CD8-positive, alpha-beta memory T cell (primary cell): ENCODE measurements around the gene CADM2. TPM values are rescaled to one million over a fixed set of nuclear protein-coding genes. Genes with fewer than 3 reads are reported as not detected.

Experiments used
- CTCF ChIA-PET: fragments of 350-600 bp; sonication (Branson Sonifier 250); formaldehyde crosslinking; loops from one replicate; lab custom pipeline; 2021; ENCODE audit warnings: antibody characterized with exemption; lab: Charles Lee
- POLR2A ChIA-PET: fragments of 350-600 bp; sonication (Branson Sonifier 250); formaldehyde crosslinking; loops from one replicate; lab custom pipeline; 2021; ENCODE audit warnings: antibody characterized with exemption; lab: Charles Lee
- DNase-seq, 5 donors: peaks; one replicate each; pipeline versions ENCODE4 v3.0.0 to v3.0.0-alpha.2; 2020 to 2022; ENCODE audit warnings: mixed read lengths in 1 of 5
- H3K27ac ChIP-seq: one replicate; pipeline ENCODE4 v1.7.0; 2013; ENCODE audit warnings: low read depth, mild to moderate bottlenecking, low read length, moderate library complexity
- H3K27me3 ChIP-seq: 2 replicates; pipeline ENCODE4 v1.7.0; 2013; ENCODE audit warnings: low read length, mild to moderate bottlenecking; ENCODE audit not compliant: insufficient read depth, poor library complexity, severe bottlenecking
- H3K36me3 ChIP-seq: 2 replicates; pipeline ENCODE4 v1.7.0; 2013; ENCODE audit warnings: mild to moderate bottlenecking, low read length, moderate library complexity; ENCODE audit not compliant: insufficient read depth
- H3K4me1 ChIP-seq: 2 replicates; pipeline ENCODE4 v1.7.0; 2013; ENCODE audit warnings: mild to moderate bottlenecking, low read length, moderate library complexity; ENCODE audit not compliant: insufficient read depth
- H3K4me3 ChIP-seq: 2 replicates; pipeline ENCODE4 v1.7.0; 2013; ENCODE audit warnings: mild to moderate bottlenecking, low read length
- H3K9me3 ChIP-seq: 2 replicates; pipeline ENCODE4 v1.7.0; 2013; ENCODE audit warnings: mild to moderate bottlenecking, low read length
- H3K27ac Mint-ChIP-seq, 8 donors: one replicate each; pipeline ENCODE4 v1.8.0; 2020 to 2021; ENCODE audit warnings: mixed read lengths in 8 of 8, mild to moderate bottlenecking in 6 of 8, inconsistent platforms in 3 of 8, moderate library complexity in 3 of 8
- H3K27me3 Mint-ChIP-seq, 2 donors: one replicate each; pipeline ENCODE4 v1.8.0; 2020 to 2021; ENCODE audit warnings: mixed read lengths in 2 of 2, mild to moderate bottlenecking in 1 of 2, moderate library complexity in 1 of 2
- H3K36me3 Mint-ChIP-seq, 3 donors: one replicate each; pipeline ENCODE4 v1.8.0; 2020 to 2021; ENCODE audit warnings: mixed read lengths in 3 of 3, inconsistent platforms in 1 of 3, mild to moderate bottlenecking in 1 of 3
- H3K4me1 Mint-ChIP-seq, 3 donors: one replicate each; pipeline ENCODE4 v1.8.0; 2020 to 2021; ENCODE audit warnings: mixed read lengths in 3 of 3, inconsistent platforms in 1 of 3, mild to moderate bottlenecking in 1 of 3
- H3K4me3 Mint-ChIP-seq, 7 donors: one replicate each; pipeline ENCODE4 v1.8.0; 2020 to 2021; ENCODE audit warnings: mixed read lengths in 7 of 7, mild to moderate bottlenecking in 6 of 7, moderate library complexity in 4 of 7, inconsistent platforms in 2 of 7
- H3K9me3 Mint-ChIP-seq, 5 donors: one replicate each; pipeline ENCODE4 v1.8.0; 2020 to 2022; ENCODE audit warnings: mixed read lengths in 5 of 5, mild to moderate bottlenecking in 3 of 5, moderate library complexity in 2 of 5, inconsistent platforms in 1 of 5
- polyA plus RNA-seq: library from polyadenylated mRNA; unstranded; fragments of 300-500 nt; fragmentation: Illumina TruSeq; gene quantifications from one replicate; pipeline ENCODE4 v1.2.3, GENCODE V29; 2021
- total RNA-seq, 2 experiments: library from RNA; stranded (reverse); gene quantifications; one replicate each; pipeline ENCODE4 v1.2.3, GENCODE V29; 2021

CADM2 gene
- total and polyA plus RNA-seq, 3 experiments from 2014 or later, result 0.22 to 0.27 TPM; not detected in 1

- H3K27ac Mint-ChIP-seq, result no peak overlapping the region
- H3K27me3 ChIP-seq, result no peaks in the 10 kb centered on the region
- peaks cover 0 to 16% (median 7%) of the 10 kb centered on the region in 5 donors for H3K9me3 Mint-ChIP-seq
- DNase-seq, result no peak
- no peak overlapping the region for H3K27ac ChIP-seq
- ChIA-PET CTCF (no interaction called here), POLR2A (no interaction called here)
- no peaks in the 10 kb centered on the region for H3K4me1 ChIP-seq
- H3K27me3 Mint-ChIP-seq, result no peaks in the 10 kb centered on the region
- H3K4me3 ChIP-seq, result no peak overlapping the region
- no peaks in the 10 kb centered on the region for H3K36me3 Mint-ChIP-seq
- H3K9me3 ChIP-seq, result no peaks in the 10 kb centered on the region
- no peaks in the 10 kb centered on the region for H3K4me1 Mint-ChIP-seq
- no peaks in the 10 kb centered on the region for H3K36me3 ChIP-seq
- H3K4me3 Mint-ChIP-seq, result no peak overlapping the region
Observed at GRCh38 chr3:85837402-85837801, 878.6 kb downstream of the CADM2 start.

GRCh38 chr3:85838921-85839320 is 880.1 kb downstream of the CADM2 start:
- Mint-ChIP-seq H3K27ac (no peak overlapping the region), H3K9me3 (peaks cover 0 to 11% (median 7%) of the 10 kb centered on the region in 5 donors), H3K27me3 (no peaks in the 10 kb centered on the region), H3K36me3 (no peaks in the 10 kb centered on the region), H3K4me3 (no peak overlapping the region), H3K4me1 (no peaks in the 10 kb centered on the region)
- DNase-seq, result no peak
- POLR2A ChIA-PET, result no interaction called here
- Histone ChIP-seq H3K27ac (no peak overlapping the region), H3K36me3 (no peaks in the 10 kb centered on the region), H3K4me1 (no peaks in the 10 kb centered on the region), H3K9me3 (no peaks in the 10 kb centered on the region), H3K4me3 (no peak overlapping the region), H3K27me3 (no peaks in the 10 kb centered on the region)
- CTCF ChIA-PET, result no interaction called here

- no peak for DNase-seq
- no peaks in the 10 kb centered on the region for H3K36me3 Mint-ChIP-seq
Observed at GRCh38 chr3:85842081-85842480, 883.3 kb downstream of the CADM2 start.

GRCh38 chr3:85846940-85847339 is 888.2 kb downstream of the CADM2 start:
- no peak for DNase-seq
- no peak overlapping the region for H3K4me3 ChIP-seq
- ChIA-PET CTCF (no interaction called here), POLR2A (no interaction called here)
- H3K4me3 Mint-ChIP-seq, result no peak overlapping the region
- H3K27ac Mint-ChIP-seq, result no peak overlapping the region
- no peak overlapping the region for H3K27ac ChIP-seq
- H3K9me3 Mint-ChIP-seq, result peaks cover 0 to 17% (median 7%) of the 10 kb centered on the region in 5 donors
- no peaks in the 10 kb centered on the region for H3K27me3 Mint-ChIP-seq
- H3K27me3 ChIP-seq, result no peaks in the 10 kb centered on the region
- no peaks in the 10 kb centered on the region for H3K36me3 ChIP-seq
- H3K36me3 Mint-ChIP-seq, result no peaks in the 10 kb centered on the region
- no peaks in the 10 kb centered on the region for H3K9me3 ChIP-seq
- no peaks in the 10 kb centered on the region for H3K4me1 Mint-ChIP-seq
- H3K4me1 ChIP-seq, result no peaks in the 10 kb centered on the region

More at GRCh38 chr3:85842081-85842480, 883.3 kb downstream of the CADM2 start:
- H3K27ac ChIP-seq, result no peak overlapping the region
- H3K4me3 ChIP-seq, result no peak overlapping the region
- Mint-ChIP-seq H3K9me3 (peaks cover 0 to 11% (median 5%) of the 10 kb centered on the region in 5 donors), H3K4me1 (no peaks in the 10 kb centered on the region), H3K4me3 (no peak overlapping the region), H3K27me3 (no peaks in the 10 kb centered on the region), H3K27ac (no peak overlapping the region)
- POLR2A ChIA-PET, result no interaction called here
- no peaks in the 10 kb centered on the region for H3K36me3 ChIP-seq
- H3K4me1 ChIP-seq, result no peaks in the 10 kb centered on the region
- CTCF ChIA-PET, result no interaction called here
- H3K27me3 ChIP-seq, result no peaks in the 10 kb centered on the region
- no peaks in the 10 kb centered on the region for H3K9me3 ChIP-seq

GRCh38 chr3:85851071-85851470 is 892.3 kb downstream of the CADM2 start:
- Mint-ChIP-seq H3K4me3 (no peak overlapping the region), H3K9me3 (peaks cover 5 to 23% (median 10%) of the 10 kb centered on the region in 5 donors), H3K27me3 (no peaks in the 10 kb centered on the region), H3K36me3 (no peaks in the 10 kb centered on the region), H3K4me1 (no peaks in the 10 kb centered on the region), H3K27ac (no peak overlapping the region)
- Histone ChIP-seq H3K27me3 (no peaks in the 10 kb centered on the region), H3K4me3 (no peak overlapping the region), H3K4me1 (no peaks in the 10 kb centered on the region), H3K9me3 (no peaks in the 10 kb centered on the region), H3K36me3 (no peaks in the 10 kb centered on the region), H3K27ac (no peak overlapping the region)
- no peak for DNase-seq
- ChIA-PET POLR2A (no interaction called here), CTCF (no interaction called here)

- no peak overlapping the region for H3K27ac ChIP-seq
- no peaks in the 10 kb centered on the region for H3K4me1 ChIP-seq
- Mint-ChIP-seq H3K27me3 (no peaks in the 10 kb centered on the region), H3K4me3 (no peak overlapping the region), H3K9me3 (peaks cover 5 to 26% (median 10%) of the 10 kb centered on the region in 5 donors), H3K36me3 (no peaks in the 10 kb centered on the region), H3K4me1 (no peaks in the 10 kb centered on the region), H3K27ac (no peak overlapping the region)
- H3K27me3 ChIP-seq, result no peaks in the 10 kb centered on the region
- no peak overlapping the region for H3K4me3 ChIP-seq
- POLR2A ChIA-PET, result no interaction called here
- DNase-seq, result no peak
- CTCF ChIA-PET, result no interaction called here
- H3K36me3 ChIP-seq, result no peaks in the 10 kb centered on the region
- no peaks in the 10 kb centered on the region for H3K9me3 ChIP-seq
Observed at GRCh38 chr3:85853805-85854204, 895.0 kb downstream of the CADM2 start.

- H3K27me3 Mint-ChIP-seq, result no peaks in the 10 kb centered on the region
- H3K4me3 Mint-ChIP-seq, result no peak overlapping the region
- Histone ChIP-seq H3K27ac (no peak overlapping the region), H3K4me3 (no peak overlapping the region), H3K4me1 (no peaks in the 10 kb centered on the region), H3K9me3 (no peaks in the 10 kb centered on the region), H3K27me3 (no peaks in the 10 kb centered on the region), H3K36me3 (no peaks in the 10 kb centered on the region)
- H3K36me3 Mint-ChIP-seq, result peaks cover 0 to 2% (median 0%) of the 10 kb centered on the region in 3 donors
- no peak for DNase-seq
- H3K27ac Mint-ChIP-seq, result no peak overlapping the region
- peaks cover 0 to 17% (median 7%) of the 10 kb centered on the region in 5 donors for H3K9me3 Mint-ChIP-seq
- H3K4me1 Mint-ChIP-seq, result no peaks in the 10 kb centered on the region
- ChIA-PET CTCF (no interaction called here), POLR2A (no interaction called here)
Observed at GRCh38 chr3:85862893-85863455, 904.2 kb downstream of the CADM2 start.

- H3K9me3 Mint-ChIP-seq, result peaks cover 2 to 14% (median 7%) of the 10 kb centered on the region in 5 donors
- Histone ChIP-seq H3K9me3 (no peaks in the 10 kb centered on the region), H3K27ac (no peak overlapping the region), H3K27me3 (no peaks in the 10 kb centered on the region), H3K4me1 (no peaks in the 10 kb centered on the region), H3K36me3 (no peaks in the 10 kb centered on the region), H3K4me3 (no peak overlapping the region)
- H3K36me3 Mint-ChIP-seq, result peaks cover 0 to 2% (median 0%) of the 10 kb centered on the region in 3 donors
- H3K27me3 Mint-ChIP-seq, result no peaks in the 10 kb centered on the region
- no peak overlapping the region for H3K4me3 Mint-ChIP-seq
- CTCF ChIA-PET, result no interaction called here
- DNase-seq, result no peak
- H3K27ac Mint-ChIP-seq, result no peak overlapping the region
- POLR2A ChIA-PET, result no interaction called here
- H3K4me1 Mint-ChIP-seq, result no peaks in the 10 kb centered on the region
Observed at GRCh38 chr3:85864896-85865295, 906.1 kb downstream of the CADM2 start.
